Embryonic facial prominence (tissue), 1 donor: ENCODE measurements around the gene PTDSS2.
"Not testable (repeated sequence)": the region's sequence is repeated elsewhere in the genome, so short reads cannot be mapped to it uniquely, and the experiment has no call there.

Experiments used
- DNase-seq: peaks from one replicate; pipeline ENCODE4 v3.0.0-alpha.2; 2016; ENCODE audit errors: extremely low spot score

PTDSS2 gene

GRCh38 chr11:449889-450808, at the start of gene PTDSS2:
Gene PTDSS2 (plus strand): TSS chr11:450279. CDS start chr11:450456, 177 bp downstream.
- peak; percentile 91 for DNase-seq

- not testable (repeated sequence) for DNase-seq
Measured at GRCh38 chr11:401196-401595, 48.9 kb upstream of the PTDSS2 start.

- DNase-seq: no peak
Measured at GRCh38 chr11:403021-403760, 46.9 kb upstream of the PTDSS2 start.

DNA sequence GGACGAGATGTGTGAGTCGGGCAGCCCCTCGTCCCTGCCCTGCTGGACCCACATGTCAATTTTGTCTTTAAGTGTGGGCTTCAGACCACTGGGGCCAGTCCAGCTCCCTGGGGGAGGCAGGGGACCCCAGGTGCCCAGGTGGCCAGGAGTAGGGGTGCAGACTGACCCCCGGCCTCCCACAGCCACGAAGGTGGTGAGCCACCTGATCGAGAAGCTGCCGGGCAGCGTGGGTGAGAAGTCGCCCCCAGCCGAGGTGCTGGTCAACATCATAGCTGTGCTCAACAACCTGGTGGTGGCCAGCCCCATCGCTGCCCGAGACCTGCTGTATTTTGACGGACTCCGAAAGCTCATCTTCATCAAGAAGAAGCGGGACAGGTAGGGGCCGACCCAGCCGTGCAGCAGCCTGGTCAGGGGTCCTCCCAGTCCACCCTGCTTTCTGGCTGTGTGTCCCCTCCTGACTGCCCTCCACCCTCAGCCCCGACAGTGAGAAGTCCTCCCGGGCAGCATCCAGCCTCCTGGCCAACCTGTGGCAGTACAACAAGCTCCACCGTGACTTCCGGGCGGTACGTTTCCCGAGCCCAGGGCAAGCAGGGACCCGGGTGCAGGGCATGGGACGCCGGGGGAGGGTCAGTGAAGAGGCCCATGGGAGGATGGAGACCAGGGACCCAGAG, 46.2 kb upstream of the PTDSS2 start:
- no peak for DNase-seq

GRCh38 chr11:404551-405264, 45.4 kb upstream of the PTDSS2 start:
- DNase-seq: no peak

DNA sequence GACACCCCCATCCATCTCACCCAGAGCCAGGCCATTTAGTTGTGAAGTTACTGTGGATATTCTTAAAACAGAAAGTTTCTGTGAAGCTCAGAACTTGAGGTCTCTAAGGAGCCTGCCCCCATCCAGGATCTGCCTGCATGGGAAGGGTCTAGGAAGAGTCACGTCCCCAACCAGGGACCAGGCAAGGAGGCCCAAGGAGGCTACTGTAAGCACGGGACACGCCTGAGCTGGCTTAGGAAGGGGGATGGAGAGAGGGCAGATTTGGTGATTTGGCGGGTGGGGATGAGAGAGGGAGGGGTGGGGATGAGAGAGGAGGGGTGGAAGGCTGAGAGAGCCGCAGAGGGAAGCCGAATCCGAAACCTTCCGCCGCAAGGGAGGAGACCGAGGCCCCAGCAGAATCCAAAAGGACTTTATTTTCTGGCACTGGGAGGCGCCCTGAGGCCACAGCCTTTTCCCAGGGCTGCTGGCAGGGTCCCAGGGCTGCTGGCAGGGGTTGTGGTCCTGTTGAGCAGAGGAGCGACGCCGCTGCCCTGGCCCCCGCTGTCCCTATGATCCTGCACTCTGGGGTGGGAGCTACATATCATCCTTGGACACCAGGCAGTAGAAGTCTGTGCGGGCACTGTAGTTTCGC, 44.6 kb upstream of the PTDSS2 start:
- no peak for DNase-seq

- DNase-seq: no peak
Measured at GRCh38 chr11:405954-406795, 43.9 kb upstream of the PTDSS2 start.

GRCh38 chr11:406796-407650, 43.1 kb upstream of the PTDSS2 start:
- peak; percentile 48 for DNase-seq

- DNase-seq: no peak
Measured at GRCh38 chr11:407651-408123, 42.4 kb upstream of the PTDSS2 start.

DNA sequence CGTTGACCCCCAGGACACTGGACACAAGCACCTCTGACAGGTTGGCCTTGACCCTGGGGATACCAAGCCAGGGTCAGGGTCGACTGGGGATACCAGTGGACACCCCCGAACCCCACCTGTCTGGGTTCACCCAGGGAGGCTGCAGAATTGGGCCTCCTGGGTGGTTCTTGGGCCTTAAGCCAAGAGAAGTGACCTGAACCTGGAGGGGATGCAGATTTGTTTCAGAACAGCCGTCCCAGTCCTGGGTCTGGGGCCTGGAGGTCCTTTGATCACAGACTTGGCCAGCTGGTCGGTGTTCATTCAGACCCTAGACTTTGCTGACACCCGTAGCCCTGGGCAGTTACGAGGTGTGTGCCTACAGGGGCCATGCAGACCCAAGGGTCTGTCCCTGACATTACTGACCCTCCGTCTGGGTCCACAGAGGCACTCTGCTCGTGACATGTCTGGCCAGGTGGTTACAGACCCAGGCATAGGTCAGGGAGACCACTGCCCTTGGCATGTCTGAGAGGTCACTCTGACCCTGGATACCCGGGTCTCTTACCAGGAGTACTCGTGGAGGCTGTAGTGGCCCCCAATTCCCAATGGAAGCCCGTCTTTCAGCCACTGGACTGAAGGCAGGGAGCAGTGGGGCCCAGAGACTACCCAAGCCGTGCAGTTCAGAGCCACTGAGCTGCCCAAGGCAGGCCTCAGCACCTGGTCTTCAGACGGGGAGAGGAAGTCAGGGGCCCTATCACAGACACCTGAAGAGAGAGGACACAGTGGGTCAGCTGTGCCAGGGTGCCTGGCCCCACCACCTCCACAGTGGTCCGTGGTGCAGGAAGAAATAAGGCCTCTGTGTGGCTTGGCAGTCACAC, 41.7 kb upstream of the PTDSS2 start:
- no peak for DNase-seq

GRCh38 chr11:409008-409599, 41.0 kb upstream of the PTDSS2 start:
- no peak for DNase-seq

GRCh38 chr11:409600-410483, 40.2 kb upstream of the PTDSS2 start:
- DNase-seq: no peak

- DNase-seq: not testable (repeated sequence)
Measured at GRCh38 chr11:410711-411110, 39.4 kb upstream of the PTDSS2 start.

GRCh38 chr11:411520-411919, 38.6 kb upstream of the PTDSS2 start:
- not testable (repeated sequence) for DNase-seq

- no peak for DNase-seq
Measured at GRCh38 chr11:412641-413119, 37.4 kb upstream of the PTDSS2 start.
